ENCODE measurements around the gene CACNA2D3. TPM values are rescaled to one million over a fixed set of nuclear protein-coding genes. Genes with fewer than 3 reads are reported as not detected.

The CACNA2D3 gene
- total and polyA plus RNA-seq, 9 donors: 1.4 to 3.1 (median 2.3) TPM

DNA sequence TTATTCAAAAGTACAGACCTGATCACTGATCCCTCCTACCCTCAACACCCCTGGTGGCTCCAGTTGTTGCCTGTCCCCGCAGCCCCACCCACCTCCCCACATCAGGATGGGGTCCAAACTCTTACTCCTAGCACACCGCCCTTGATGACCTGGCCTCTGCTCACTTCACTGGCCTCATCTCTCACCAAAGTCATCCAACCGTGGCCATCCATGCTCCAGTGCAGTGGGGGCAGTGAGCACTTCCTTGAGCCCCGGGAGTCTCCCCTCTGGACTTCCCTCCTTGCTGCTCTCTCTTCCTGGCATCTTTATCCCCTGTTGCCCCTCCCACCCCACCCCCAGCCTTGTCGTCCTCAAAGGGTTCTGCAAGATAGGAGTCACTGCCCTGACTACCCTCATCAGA lies 191.1 kb downstream of the CACNA2D3 start:
- H3K27me3 ChIP-seq (ENCODE audit: control insufficient read depth, insufficient read depth, low read length): no peaks in the 10 kb centered on the region
- 94% methylated on average over 4 of the region's 5 CpGs for WGBS (ENCODE audit: insufficient coverage)
- no peak for DNase-seq

GRCh38 chr3:54321520-54321919 lies 199.2 kb downstream of the CACNA2D3 start:
- Histone ChIP-seq H3K36me3 (ENCODE audit: control insufficient read depth, insufficient read depth, low read length) (no peaks in the 10 kb centered on the region), H3K4me1 (ENCODE audit: control insufficient read depth, insufficient read depth, low read length) (peaks cover 3% of the 10 kb centered on the region), H3K4me3 (ENCODE audit: low read length) (no peak overlapping the region), H3K9me3 (replicated peaks; ENCODE audit: control insufficient read depth, low read depth, low read length) (no peaks in the 10 kb centered on the region), H3K27me3 (ENCODE audit: control insufficient read depth, insufficient read depth, low read length) (peaks cover 2% of the 10 kb centered on the region), H3K27ac (ENCODE audit: low read length) (no peak overlapping the region)
- WGBS (ENCODE audit: insufficient coverage): 44% methylated on average over 2 of the region's 5 CpGs
- DNase-seq: peak; percentile 36

More for the DNA sequence above, 191.1 kb downstream of the CACNA2D3 start:
- H3K4me1 ChIP-seq (ENCODE audit: control insufficient read depth, insufficient read depth, low read length): peaks cover 3% of the 10 kb centered on the region
- H3K36me3 ChIP-seq (ENCODE audit: control insufficient read depth, insufficient read depth, low read length): no peaks in the 10 kb centered on the region
- no peak overlapping the region for H3K4me3 ChIP-seq (ENCODE audit: low read length)
- H3K27ac ChIP-seq (ENCODE audit: low read length): no peak overlapping the region
- H3K9me3 ChIP-seq (replicated peaks; ENCODE audit: control insufficient read depth, low read depth, low read length): no peaks in the 10 kb centered on the region

GRCh38 chr3:54322354-54322753 lies 200.0 kb downstream of the CACNA2D3 start:
- Histone ChIP-seq H3K4me3 (ENCODE audit: low read length) (no peak overlapping the region), H3K9me3 (replicated peaks; ENCODE audit: control insufficient read depth, low read depth, low read length) (no peaks in the 10 kb centered on the region), H3K4me1 (ENCODE audit: control insufficient read depth, insufficient read depth, low read length) (peaks cover 3% of the 10 kb centered on the region), H3K36me3 (ENCODE audit: control insufficient read depth, insufficient read depth, low read length) (no peaks in the 10 kb centered on the region), H3K27me3 (ENCODE audit: control insufficient read depth, insufficient read depth, low read length) (peaks cover 2% of the 10 kb centered on the region), H3K27ac (ENCODE audit: low read length) (no peak overlapping the region)
- WGBS (ENCODE audit: insufficient coverage): 86% methylated on average over 2 of the region's 3 CpGs
- DNase-seq: no peak

DNA sequence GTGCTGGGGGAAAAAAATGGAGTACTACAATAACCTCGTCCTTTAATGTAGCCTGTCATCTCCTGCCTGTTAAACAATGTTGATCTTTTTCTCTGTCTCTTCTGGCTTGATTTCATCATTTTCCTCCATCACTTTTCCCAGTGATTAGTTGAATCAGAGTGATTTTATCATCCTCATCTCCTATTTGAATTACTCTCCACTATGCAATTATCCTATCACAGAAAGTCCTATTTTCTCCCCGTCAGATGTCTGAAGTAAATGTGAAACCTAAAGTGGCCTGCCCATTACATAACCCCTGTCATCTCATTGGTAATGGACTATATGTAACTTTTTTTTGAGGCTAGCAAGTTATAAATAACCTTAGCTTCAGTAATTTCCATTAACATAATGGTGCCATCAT lies 201.8 kb downstream of the CACNA2D3 start:
- WGBS (ENCODE audit: insufficient coverage): no CpG with 5 or more reads among the region's 2 CpGs
- Histone ChIP-seq H3K27me3 (ENCODE audit: control insufficient read depth, insufficient read depth, low read length) (peaks cover 2% of the 10 kb centered on the region), H3K9me3 (replicated peaks; ENCODE audit: control insufficient read depth, low read depth, low read length) (no peaks in the 10 kb centered on the region), H3K4me1 (ENCODE audit: control insufficient read depth, insufficient read depth, low read length) (peaks cover 3% of the 10 kb centered on the region), H3K4me3 (ENCODE audit: low read length) (no peak overlapping the region), H3K27ac (ENCODE audit: low read length) (no peak overlapping the region), H3K36me3 (ENCODE audit: control insufficient read depth, insufficient read depth, low read length) (no peaks in the 10 kb centered on the region)
- DNase-seq: no peak

DNA sequence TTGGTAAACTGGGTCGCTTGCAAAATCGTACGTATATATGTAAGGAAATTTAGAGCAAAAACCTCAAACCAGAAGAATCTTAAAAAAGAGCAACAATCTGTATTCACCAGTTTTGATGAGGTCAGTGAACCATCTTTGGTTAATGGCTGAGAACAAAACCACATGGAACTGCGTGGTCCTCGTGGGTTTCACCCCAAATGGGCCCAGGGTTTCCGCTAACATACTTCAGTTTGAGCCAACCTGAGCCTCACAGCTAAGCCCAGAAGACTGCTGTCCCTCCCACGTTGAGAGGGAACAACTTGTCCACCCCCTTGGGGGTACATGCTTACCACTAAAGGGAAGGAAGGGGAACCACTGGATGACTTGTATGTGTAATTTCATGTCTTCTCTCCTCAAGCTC lies 204.6 kb downstream of the CACNA2D3 start:
- WGBS (ENCODE audit: insufficient coverage): 93% methylated on average over 2 of the region's 7 CpGs
- Histone ChIP-seq H3K9me3 (replicated peaks; ENCODE audit: control insufficient read depth, low read depth, low read length) (no peaks in the 10 kb centered on the region), H3K4me1 (ENCODE audit: control insufficient read depth, insufficient read depth, low read length) (no peaks in the 10 kb centered on the region), H3K27ac (ENCODE audit: low read length) (no peak overlapping the region), H3K36me3 (ENCODE audit: control insufficient read depth, insufficient read depth, low read length) (no peaks in the 10 kb centered on the region), H3K4me3 (ENCODE audit: low read length) (no peak overlapping the region), H3K27me3 (ENCODE audit: control insufficient read depth, insufficient read depth, low read length) (peaks cover 2% of the 10 kb centered on the region)
- no peak for DNase-seq

- no CpG with 5 or more reads among the region's 2 CpGs for WGBS (ENCODE audit: insufficient coverage)
- DNase-seq: no peak
- Histone ChIP-seq H3K36me3 (ENCODE audit: control insufficient read depth, insufficient read depth, low read length) (no peaks in the 10 kb centered on the region), H3K27me3 (ENCODE audit: control insufficient read depth, insufficient read depth, low read length) (peaks cover 5% of the 10 kb centered on the region), H3K9me3 (replicated peaks; ENCODE audit: control insufficient read depth, low read depth, low read length) (no peaks in the 10 kb centered on the region), H3K4me1 (ENCODE audit: control insufficient read depth, insufficient read depth, low read length) (no peaks in the 10 kb centered on the region), H3K27ac (ENCODE audit: low read length) (no peak overlapping the region), H3K4me3 (ENCODE audit: low read length) (no peak overlapping the region)
Measured at GRCh38 chr3:54331341-54331740, 209.0 kb downstream of the CACNA2D3 start.

- no peak overlapping the region for H3K4me3 ChIP-seq (ENCODE audit: low read length)
- WGBS (ENCODE audit: insufficient coverage): 72% methylated on average over 2 of the region's 6 CpGs
Measured at GRCh38 chr3:54337846-54338245, 215.5 kb downstream of the CACNA2D3 start.

DNA sequence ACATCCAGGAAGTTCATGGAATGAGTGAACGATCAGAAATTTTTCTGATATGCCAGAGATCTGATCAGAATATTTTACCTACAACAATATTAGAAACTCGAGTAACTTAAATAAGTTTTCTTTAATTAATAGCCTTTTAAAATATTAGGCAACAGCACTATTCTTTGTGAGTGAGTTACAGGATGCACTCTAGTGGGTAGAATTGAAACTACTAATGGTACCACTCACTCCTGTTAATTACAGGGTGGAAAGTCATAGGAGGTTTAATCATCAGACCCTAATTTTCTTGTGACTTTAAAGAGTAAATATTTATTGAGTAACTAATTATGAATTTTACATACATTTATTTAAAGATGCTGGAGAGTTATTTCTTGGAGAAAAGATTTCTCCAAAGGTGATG lies 217.3 kb downstream of the CACNA2D3 start:
- Histone ChIP-seq H3K27ac (ENCODE audit: low read length) (no peak overlapping the region), H3K27me3 (ENCODE audit: control insufficient read depth, insufficient read depth, low read length) (peaks cover 4% of the 10 kb centered on the region), H3K4me1 (ENCODE audit: control insufficient read depth, insufficient read depth, low read length) (no peaks in the 10 kb centered on the region), H3K36me3 (ENCODE audit: control insufficient read depth, insufficient read depth, low read length) (no peaks in the 10 kb centered on the region), H3K9me3 (replicated peaks; ENCODE audit: control insufficient read depth, low read depth, low read length) (no peaks in the 10 kb centered on the region), H3K4me3 (ENCODE audit: low read length) (no peak overlapping the region)
- no CpG with 5 or more reads among the region's 2 CpGs for WGBS (ENCODE audit: insufficient coverage)
- no peak for DNase-seq

More at GRCh38 chr3:54337846-54338245, 215.5 kb downstream of the CACNA2D3 start:
- no peaks in the 10 kb centered on the region for H3K4me1 ChIP-seq (ENCODE audit: control insufficient read depth, insufficient read depth, low read length)
- no peak for DNase-seq
- H3K27me3 ChIP-seq (ENCODE audit: control insufficient read depth, insufficient read depth, low read length): peaks cover 4% of the 10 kb centered on the region
- no peaks in the 10 kb centered on the region for H3K36me3 ChIP-seq (ENCODE audit: control insufficient read depth, insufficient read depth, low read length)
- H3K9me3 ChIP-seq (replicated peaks; ENCODE audit: control insufficient read depth, low read depth, low read length): no peaks in the 10 kb centered on the region
- no peak overlapping the region for H3K27ac ChIP-seq (ENCODE audit: low read length)

DNA sequence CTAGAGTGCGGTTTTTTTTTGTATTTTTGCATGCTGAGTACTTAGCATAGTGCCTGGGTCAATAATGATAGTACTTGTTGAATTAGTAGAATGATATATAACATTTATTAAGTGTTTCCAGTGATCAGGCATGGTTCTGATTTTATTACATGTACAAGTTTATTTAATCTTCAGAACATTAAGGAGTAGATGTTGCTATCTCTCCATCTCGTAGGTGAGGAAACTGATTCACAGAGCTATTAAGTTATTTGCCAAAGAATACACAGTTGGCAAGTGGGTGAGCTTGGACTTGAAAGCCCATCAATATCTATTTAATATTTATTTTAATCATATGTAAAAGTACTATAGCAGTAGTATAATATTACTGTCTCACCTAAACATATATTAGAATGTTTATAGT lies 219.5 kb downstream of the CACNA2D3 start:
- no peak overlapping the region for H3K4me3 ChIP-seq (ENCODE audit: low read length)
- DNase-seq: no peak
- no peaks in the 10 kb centered on the region for H3K9me3 ChIP-seq (replicated peaks; ENCODE audit: control insufficient read depth, low read depth, low read length)
- peaks cover 6% of the 10 kb centered on the region for H3K27me3 ChIP-seq (ENCODE audit: control insufficient read depth, insufficient read depth, low read length)
- no peak overlapping the region for H3K27ac ChIP-seq (ENCODE audit: low read length)
- H3K4me1 ChIP-seq (ENCODE audit: control insufficient read depth, insufficient read depth, low read length): no peaks in the 10 kb centered on the region
- no peaks in the 10 kb centered on the region for H3K36me3 ChIP-seq (ENCODE audit: control insufficient read depth, insufficient read depth, low read length)
- no CpG with 5 or more reads among the region's 2 CpGs for WGBS (ENCODE audit: insufficient coverage)

- Histone ChIP-seq H3K27ac (ENCODE audit: low read length) (no peak overlapping the region), H3K4me1 (ENCODE audit: control insufficient read depth, insufficient read depth, low read length) (no peaks in the 10 kb centered on the region), H3K27me3 (ENCODE audit: control insufficient read depth, insufficient read depth, low read length) (peaks cover 6% of the 10 kb centered on the region), H3K4me3 (ENCODE audit: low read length) (no peak overlapping the region), H3K9me3 (replicated peaks; ENCODE audit: control insufficient read depth, low read depth, low read length) (no peaks in the 10 kb centered on the region), H3K36me3 (ENCODE audit: control insufficient read depth, insufficient read depth, low read length) (no peaks in the 10 kb centered on the region)
- peak; percentile 8 for DNase-seq
- 8% methylated on average over 8 of the region's 9 CpGs for WGBS (ENCODE audit: insufficient coverage)
Measured at GRCh38 chr3:54342676-54343075, 220.3 kb downstream of the CACNA2D3 start.

- H3K27ac ChIP-seq (ENCODE audit: low read length): no peak overlapping the region
- no peaks in the 10 kb centered on the region for H3K9me3 ChIP-seq (replicated peaks; ENCODE audit: control insufficient read depth, low read depth, low read length)
- no peaks in the 10 kb centered on the region for H3K36me3 ChIP-seq (ENCODE audit: control insufficient read depth, insufficient read depth, low read length)
- no peaks in the 10 kb centered on the region for H3K4me1 ChIP-seq (ENCODE audit: control insufficient read depth, insufficient read depth, low read length)
- 100% methylated on average over 1 of the region's 1 CpG for WGBS (ENCODE audit: insufficient coverage)
- no peak overlapping the region for H3K4me3 ChIP-seq (ENCODE audit: low read length)
- peaks cover 6% of the 10 kb centered on the region for H3K27me3 ChIP-seq (ENCODE audit: control insufficient read depth, insufficient read depth, low read length)
- DNase-seq: no peak
Measured at GRCh38 chr3:54343495-54343894, 221.1 kb downstream of the CACNA2D3 start.

Measured in muscle of leg (tissue), 11 donors.